Ureter (tissue), 1 donor: ENCODE measurements around the gene ADIPOQ. TPM values are rescaled to one million over a fixed set of nuclear protein-coding genes. Genes with fewer than 3 reads are reported as not detected.
"Not testable (repeated sequence)": the region's sequence is repeated elsewhere in the genome, so short reads cannot be mapped to it uniquely, and the experiment has no call there.

Experiments
- DNase-seq: peaks from one replicate; pipeline ENCODE4 v3.0.0-alpha.2; 2020; ENCODE audit warnings: low spot score
- total RNA-seq: library from RNA; stranded (reverse); gene quantifications from one replicate; pipeline ENCODE4 v1.2.4, GENCODE V29; 2023
- donor health status: DM: yes; HTN: yes; CAD: no.

ADIPOQ gene
- total RNA-seq, 1 donor from 2014 or later = 0.60 TPM

- no peak for DNase-seq
Measured at GRCh38 chr3:186902154-186902553, 59.6 kb downstream of the ADIPOQ start.

DNA sequence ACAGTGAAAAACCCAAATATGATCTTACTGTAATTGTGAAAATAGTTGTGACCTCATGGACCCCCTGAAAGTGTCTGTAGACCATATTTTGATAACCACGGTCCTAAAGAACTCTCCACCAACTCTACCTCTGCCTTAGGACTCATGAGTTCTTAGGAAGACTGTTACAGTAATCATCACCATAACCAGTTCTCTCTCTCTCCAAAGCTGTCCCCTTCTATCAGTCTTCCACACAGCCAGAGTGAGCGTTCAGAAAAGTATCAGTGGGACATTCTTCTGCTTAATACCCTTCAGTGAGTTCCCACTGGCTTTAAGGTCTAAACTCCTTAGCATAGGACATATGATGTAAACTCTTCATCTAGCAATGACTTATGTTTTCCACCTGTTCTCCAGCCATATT is 60.2 kb downstream of the ADIPOQ start:
- DNase-seq = no peak

- DNase-seq = not testable (repeated sequence)
Measured at GRCh38 chr3:186903676-186904075, 61.2 kb downstream of the ADIPOQ start.

DNA sequence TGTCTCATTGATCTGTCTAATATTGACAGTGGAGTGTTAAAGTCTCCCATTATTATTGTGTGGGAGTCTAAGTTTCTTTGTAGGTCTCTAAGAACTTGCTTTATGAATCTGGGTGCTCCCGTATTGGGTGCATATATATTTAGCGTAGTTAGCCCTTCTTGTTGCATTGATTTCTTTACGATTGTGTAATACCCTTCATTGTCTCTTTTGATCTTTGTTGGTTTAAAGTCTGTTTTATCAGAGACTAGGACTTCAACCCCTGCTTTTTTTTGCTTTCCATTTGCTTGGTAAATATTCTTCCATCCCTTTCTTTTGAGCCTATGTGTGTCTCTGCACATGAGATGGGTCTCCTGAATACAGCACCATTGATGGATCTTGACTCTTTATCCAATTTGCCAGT is 64.6 kb downstream of the ADIPOQ start:
- not testable (repeated sequence) for DNase-seq

Other genes starting within 250 kb of the ADIPOQ start
- gene AHSG, start 229.7 kb upstream of the ADIPOQ start, total RNA-seq = not detected
- gene FETUB, start 202.3 kb upstream of the ADIPOQ start, total RNA-seq = not detected
- gene HRG, start 176.7 kb upstream of the ADIPOQ start, total RNA-seq = not detected
- not detected for gene KNG1, start 125.4 kb upstream of the ADIPOQ start, total RNA-seq
- 343 TPM for gene EIF4A2, start 59.1 kb upstream of the ADIPOQ start, total RNA-seq
- 9.8 TPM for gene RFC4, start 36.2 kb upstream of the ADIPOQ start, total RNA-seq
- gene ST6GAL1, start 87.8 kb downstream of the ADIPOQ start, total RNA-seq = 46.0 TPM